HuH-7 (cell line): ENCODE measurements around the gene TAF10.

Experiments used
- DNase-seq: peaks from one replicate; pipeline ENCODE4 v3.0.0; 2011; ENCODE audit warnings: low spot score

Gene TAF10

GRCh38 chr11:6583584-6583983 is 28.4 kb downstream of the TAF10 start:
- DNase-seq = no peak

- DNase-seq = no peak
These were observed 32.3 kb downstream of the TAF10 start for GRCh38 chr11:6579681-6580080.

GRCh38 chr11:6578134-6578533 is 33.9 kb downstream of the TAF10 start:
- no peak for DNase-seq

GRCh38 chr11:6576471-6577373 is 35.3 kb downstream of the TAF10 start:
- DNase-seq = no peak

GRCh38 chr11:6574816-6575715 is 37.0 kb downstream of the TAF10 start:
- no peak for DNase-seq

GRCh38 chr11:6572215-6572614 is 39.8 kb downstream of the TAF10 start:
- no peak for DNase-seq

- DNase-seq = no peak
These were observed 40.5 kb downstream of the TAF10 start for GRCh38 chr11:6571434-6572008.

GRCh38 chr11:6570691-6571427 is 41.2 kb downstream of the TAF10 start:
- no peak for DNase-seq

- DNase-seq = no peak
These were observed 42.3 kb downstream of the TAF10 start for GRCh38 chr11:6569706-6570105.

- no peak for DNase-seq
These were observed 43.7 kb downstream of the TAF10 start for GRCh38 chr11:6568191-6568918.

- no peak for DNase-seq
These were observed 44.7 kb downstream of the TAF10 start for GRCh38 chr11:6567371-6567745.

- no peak for DNase-seq
These were observed 45.2 kb downstream of the TAF10 start for GRCh38 chr11:6566704-6567370.

GRCh38 chr11:6565988-6566703 is 45.9 kb downstream of the TAF10 start:
- DNase-seq = no peak

GRCh38 chr11:6565325-6565724 is 46.7 kb downstream of the TAF10 start:
- no peak for DNase-seq

GRCh38 chr11:6563667-6564066 is 48.3 kb downstream of the TAF10 start:
- DNase-seq = no peak

GRCh38 chr11:6563121-6563619 is 48.8 kb downstream of the TAF10 start:
- DNase-seq = no peak

- no peak for DNase-seq
These were observed 50.7 kb downstream of the TAF10 start for GRCh38 chr11:6561288-6561687.
